Stimulated activated naive CD4-positive, alpha-beta T cell treated with Interleukin-2 at 50 U/mL for 16 hours (primary cell): Measurements from ENCODE around the gene BMAL2.

Experiments
- DNase-seq: peaks from one replicate; lab custom pipeline; 2025; lab: John Stamatoyannopoulos, UW

BMAL2 gene

GRCh38 chr12:27359578-27360340 is 27.1 kb downstream of the BMAL2 start:
- no peak for DNase-seq

GRCh38 chr12:27361372-27361771 is 28.7 kb downstream of the BMAL2 start:
- DNase-seq: no peak

- no peak for DNase-seq
These were observed 34.0 kb downstream of the BMAL2 start for GRCh38 chr12:27366621-27367020.

GRCh38 chr12:27367078-27367477 is 34.4 kb downstream of the BMAL2 start:
- DNase-seq: no peak

- DNase-seq: no peak
These were observed 49.6 kb downstream of the BMAL2 start for GRCh38 chr12:27382171-27382795.
